HepG2 (cell line): ENCODE data around the gene KHNYN. TPM values are rescaled to one million over a fixed set of nuclear protein-coding genes. Genes with fewer than 3 reads are reported as not detected.

Source experiments
- ATAC-seq: fragments of 200-7000 bp; cut with Tn5 transposase; 3 replicates; pipeline ENCODE4 v1.9.1; 2020; ENCODE audit warnings: mild to moderate bottlenecking, moderate library complexity
- BruUV-seq: library from RNA; stranded (reverse); fragments of 400-500 nt; replicated peaks from 2 replicates; lab custom pipeline; 2021; lab: Mats Ljungman, UMichigan
- CTCF ChIA-PET: fragments of 300-600 bp; formaldehyde crosslinking; extraction: SDS; loops from one replicate; lab custom pipeline; 2021; ENCODE audit warnings: low total read pairs, inconsistent platforms, low intra/inter-chr PET ratio; lab: Yijun Ruan, JAX
- POLR2A ChIA-PET: fragments of 350-600 bp; sonication (Branson Sonifier 250); formaldehyde crosslinking; loops from one replicate; lab custom pipeline; 2020; ENCODE audit warnings: antibody characterized with exemption, inconsistent platforms; lab: Yijun Ruan, JAX
- DNase-seq: peaks from one replicate; pipeline ENCODE4 v3.0.0-alpha.2; 2015; ENCODE audit warnings: low spot score
- FAIRE-seq: peaks from 3 replicates; lab custom pipeline; 2011; peaks lifted over from hg19 to GRCh38; lab: Jason Lieb, UNC
- H2AFZ ChIP-seq: one replicate; pipeline ENCODE4 v1.6.1; 2011; ENCODE audit warnings: low read length, inconsistent platforms
- H3K27ac ChIP-seq: fragments of 300-600 bp; 3 replicates; pipeline ENCODE4 v1.8.0; 2011; ENCODE audit warnings: mixed run types, mild to moderate bottlenecking, mixed read lengths, low read length, inconsistent platforms; ENCODE audit not compliant: insufficient read depth; ENCODE audit errors: extremely low read length
- H3K27me3 ChIP-seq, 2 experiments: fragments of 200-600 bp in 1 of 2; 2 replicates in 1 of 2; 3 replicates in 1 of 2; pipeline versions ENCODE4 v1.6.0 to v1.8.0; 2011; ENCODE audit warnings: low read length in 2 of 2, mild to moderate bottlenecking in 2 of 2, moderate library complexity in 2 of 2, inconsistent platforms in 1 of 2; ENCODE audit not compliant: insufficient read depth in 2 of 2, control insufficient read depth in 1 of 2
- H3K36me3 ChIP-seq, 2 experiments: fragments of 200-600 bp in 1 of 2; replicated peaks in 1 of 2; 2 replicates in 1 of 2; 3 replicates in 1 of 2; pipeline versions ENCODE4 v1.5.1 to v1.8.0; 2011; ENCODE audit warnings: low read length in 2 of 2, inconsistent platforms in 1 of 2; ENCODE audit not compliant: insufficient read depth in 2 of 2, control insufficient read depth in 1 of 2
- H3K4me1 ChIP-seq: 2 replicates; pipeline ENCODE4 v1.5.1; 2012; ENCODE audit warnings: low read length, inconsistent platforms; ENCODE audit not compliant: insufficient read depth
- H3K4me2 ChIP-seq: 2 replicates; pipeline ENCODE4 v1.6.0; 2011; ENCODE audit warnings: low read depth, low read length, inconsistent platforms
- H3K4me3 ChIP-seq, 3 experiments: fragments of 200-600 bp in 1 of 3; sonication (generic), shearing (Covaris generic) in 1 of 3; replicated peaks in 1 of 3; 2 replicates each; pipeline ENCODE4 v1.5.1; 2011 to 2016; ENCODE audit warnings: low read length in 3 of 3, inconsistent platforms in 2 of 3, low read depth in 2 of 3, mild to moderate bottlenecking in 2 of 3, control low read depth in 1 of 3, mixed read lengths in 1 of 3; ENCODE audit not compliant: insufficient read depth in 1 of 3
- H3K79me2 ChIP-seq: one replicate; pipeline ENCODE4 v1.6.1; 2011; ENCODE audit warnings: low read length, inconsistent platforms; ENCODE audit not compliant: insufficient read depth
- H3K9ac ChIP-seq: 2 replicates; pipeline ENCODE4 v1.6.0; 2011; ENCODE audit warnings: mild to moderate bottlenecking, low read depth, low read length, inconsistent platforms; ENCODE audit not compliant: insufficient read depth
- H3K9me3 ChIP-seq: 2 replicates; pipeline ENCODE4 v1.5.1; 2012; ENCODE audit warnings: mild to moderate bottlenecking, low read length
- H4K20me1 ChIP-seq: 2 replicates; pipeline ENCODE4 v1.6.0; 2011; ENCODE audit warnings: inconsistent platforms, mild to moderate bottlenecking, low read length, moderate library complexity; ENCODE audit not compliant: insufficient read depth
- AGO2 ChIP-seq: fragments of 200-400 bp; formaldehyde crosslinking; optimal IDR thresholded peaks from 2 replicates; pipeline ENCODE3; 2017; ENCODE audit warnings: mild to moderate bottlenecking, low read depth, low read length, moderate library complexity
- BCL3 ChIP-seq: sonication (generic); formaldehyde crosslinking; IDR thresholded peaks from 2 replicates; pipeline ENCODE4 v1.5.1; 2020; ENCODE audit warnings: mild to moderate bottlenecking, missing genetic modification reagents, moderate library complexity
- CC2D1A ChIP-seq: sonication (generic); formaldehyde crosslinking; IDR thresholded peaks from 2 replicates; pipeline ENCODE4 v1.8.1; 2023; ENCODE audit warnings: mild to moderate bottlenecking, missing genetic modification reagents
- CSRNP2 ChIP-seq: sonication (generic); formaldehyde crosslinking; conservative IDR thresholded peaks from 2 replicates; pipeline ENCODE4 v1.8.0; 2022; ENCODE audit warnings: low read depth, missing genetic modification reagents
- EED ChIP-seq: sonication (generic); formaldehyde crosslinking; IDR thresholded peaks from 2 replicates; pipeline ENCODE4 v1.5.0; 2020; ENCODE audit warnings: mild to moderate bottlenecking, missing genetic modification reagents
- GRHL1 ChIP-seq: sonication (generic); formaldehyde crosslinking; conservative IDR thresholded peaks from 2 replicates; pipeline ENCODE4 v1.8.0; 2022; ENCODE audit warnings: missing genetic modification reagents
- HNRNPL ChIP-seq: fragments of 200-400 bp; formaldehyde crosslinking; IDR thresholded peaks from 2 replicates; pipeline ENCODE4 v1.6.1; 2017; ENCODE audit warnings: mild to moderate bottlenecking, low read depth, low read length
- HOXA7 ChIP-seq: sonication (generic); formaldehyde crosslinking; IDR thresholded peaks from 2 replicates; pipeline ENCODE4 v1.8.1; 2022; ENCODE audit warnings: mild to moderate bottlenecking, missing genetic modification reagents, moderate library complexity
- SMAD1 ChIP-seq: sonication (generic); formaldehyde crosslinking; IDR thresholded peaks from 2 replicates; pipeline ENCODE4 v1.4.0; 2020; ENCODE audit warnings: missing genetic modification reagents, low read depth, mild to moderate bottlenecking, borderline replicate concordance
- SSRP1 ChIP-seq: IDR thresholded peaks from 2 replicates; pipeline ENCODE4 v1.6.1; 2016; ENCODE audit warnings: control low read depth
- TEAD3 ChIP-seq: optimal IDR thresholded peaks from 2 replicates; pipeline ENCODE3; 2016; ENCODE audit warnings: borderline replicate concordance
- ZNF510 ChIP-seq: sonication (generic); formaldehyde crosslinking; IDR thresholded peaks from 2 replicates; pipeline ENCODE4 v1.4.0; 2020; ENCODE audit warnings: low read depth, mild to moderate bottlenecking, missing genetic modification reagents
- ZNF605 ChIP-seq: sonication (generic); formaldehyde crosslinking; IDR thresholded peaks from 2 replicates; pipeline ENCODE4 v1.8.0; 2022; ENCODE audit warnings: mild to moderate bottlenecking, missing genetic modification reagents
- ZNF761 ChIP-seq: sonication (generic); formaldehyde crosslinking; conservative IDR thresholded peaks from 2 replicates; pipeline ENCODE4 v1.4.0; 2020; ENCODE audit warnings: mild to moderate bottlenecking, missing genetic modification reagents
- ZZZ3 ChIP-seq: sonication (generic); formaldehyde crosslinking; IDR thresholded peaks from 2 replicates; pipeline ENCODE4 v1.4.0; 2020; ENCODE audit warnings: missing genetic modification reagents, mild to moderate bottlenecking, borderline replicate concordance
- WGBS: methylation state at CpG from one replicate; pipeline ENCODE4 v1.1.6; 2017; ENCODE audit warnings: low lambda C conversion rate; 5-methylcytosine and 5-hydroxymethylcytosine counted together
- in situ Hi-C: cut with HindIII; loops from 2 replicates; pipeline ENCODE4 v1.10.0; 2017; ENCODE audit warnings: low pct_unique_long_range_greater_than_20kb; ENCODE audit not compliant: extremely low pct_ligation_motif_present
- intact Hi-C: fragments of 100-400 bp; cut with micrococcal nuclease; formaldehyde crosslinking; loops from one replicate; pipeline ENCODE4 v1.10.0; 2022; ENCODE audit not compliant: unreplicated experiment
- polyA plus RNA-seq, 8 experiments: library from polyadenylated mRNA; depleted of rRNA in 3 of 8; stranded (reverse) in 7 of 8; unstranded in 1 of 8; fragments of >200 nt; fragmentation: Illumina TruSeq in 4 of 8; extraction: Trizol in 4 of 8; gene quantifications; 2 replicates each; pipeline versions ENCODE4 v1.2.1 to v1.2.3, GENCODE V29; 2011 to 2016; ENCODE audit warnings: low read depth in 4 of 8, missing spikeins in 1 of 8, mixed read lengths in 1 of 8; ENCODE audit not compliant: insufficient read depth in 1 of 8
- total RNA-seq, 5 experiments: library from RNA; depleted of rRNA; stranded (reverse); fragments of >200 nt; fragmentation: Illumina TruSeq; extraction: Trizol; gene quantifications; 2 replicates each; pipeline ENCODE4 v1.2.3, GENCODE V29; 2016; ENCODE audit warnings: low read depth in 1 of 5
- TF ChIP-seq, protein P1 (sequence below): IDR thresholded peaks from 2 replicates; pipeline ENCODE4 v1.6.1; 2016; ENCODE audit warnings: low read depth, control low read depth

The KHNYN gene
- total and polyA plus RNA-seq, 2 of the 13 experiments (the other 11 are each of a cell fraction or from before 2014, with no cell fraction given): 52.8 to 75.7 TPM

DNA sequence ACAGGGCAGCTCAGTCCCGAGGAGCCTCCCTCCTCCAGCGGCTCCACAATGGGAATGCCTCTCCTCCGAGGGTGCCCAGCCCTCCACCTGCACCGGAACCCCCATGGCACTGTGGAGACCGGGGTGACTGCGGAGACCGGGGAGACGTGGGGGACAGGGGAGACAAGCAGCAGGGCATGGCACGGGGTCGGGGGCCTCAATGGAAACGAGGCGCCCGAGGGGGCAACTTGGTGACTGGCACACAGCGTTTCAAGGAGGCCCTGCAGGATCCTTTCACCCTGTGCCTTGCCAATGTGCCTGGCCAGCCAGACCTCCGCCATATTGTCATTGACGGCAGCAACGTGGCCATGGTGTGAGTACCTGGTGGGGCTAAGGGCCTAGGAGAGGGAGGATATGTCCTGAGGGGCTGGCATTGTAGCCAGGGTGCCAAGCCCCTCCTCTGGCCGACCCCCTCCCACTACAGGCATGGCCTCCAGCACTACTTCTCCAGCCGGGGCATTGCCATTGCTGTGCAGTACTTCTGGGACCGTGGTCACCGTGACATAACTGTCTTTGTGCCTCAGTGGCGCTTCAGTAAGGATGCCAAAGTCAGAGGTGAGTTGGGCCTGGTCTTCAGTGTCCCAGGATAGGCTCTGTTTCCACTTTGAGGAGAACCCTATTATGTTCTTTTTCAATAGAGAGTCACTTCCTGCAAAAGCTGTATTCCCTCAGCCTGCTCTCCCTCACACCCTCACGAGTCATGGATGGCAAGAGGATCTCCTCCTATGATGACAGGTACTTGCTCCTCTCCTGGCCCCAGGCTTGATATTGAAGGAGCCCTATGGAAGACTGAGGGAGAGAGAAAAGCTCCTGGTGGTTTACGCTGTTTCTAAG, 2.7 kb downstream of the KHNYN start:
- peaks cover 6% of the 10 kb centered on the region for H3K79me2 ChIP-seq
- H3K27me3 ChIP-seq: no peaks in the 10 kb centered on the region; a peak in 1 of 5 replicates
- no peaks in the 10 kb centered on the region for H3K9me3 ChIP-seq
- peaks cover 29 to 37% of the 10 kb centered on the region in 2 experiments for H3K36me3 ChIP-seq
- BruUV-seq: no TSS peak
- ChIA-PET POLR2A (interaction anchor here (0.7 to 9.1 kb wide), 34 partner anchors 9 to 1593 kb away, joined by 3 to 242 read pairs (median 6); partner anchors contain the start of genes ACIN1, C14orf119, CHMP4A and CIDEB), CTCF (interaction anchor here (1.1 to 11.8 kb wide), 5 partner anchors 8 to 125 kb away, joined by 3 to 295 read pairs (median 8); partner anchors contain the start of genes ADCY4, CIDEB and NFATC4)
- H3K4me2 ChIP-seq: peak overlapping the region; percentile 86
- FAIRE-seq (no peak), DNase-seq (no peak), ATAC-seq (no peak)
- no peak overlapping the region for H3K9ac ChIP-seq
- H4K20me1 ChIP-seq: peaks cover 16% of the 10 kb centered on the region
- in situ Hi-C loops (loop anchor here (5.0 to 10.0 kb wide), 3 partner anchors 65 to 188 kb away; partner anchors contain the start of genes NFATC4 and TINF2), intact Hi-C loops (loop anchor here (10.0 kb wide), 1 partner anchor 848 kb away; no protein-coding TSS in a partner anchor)
- 93% methylated on average over 24 of the region's 24 CpGs for WGBS
- H3K4me3 ChIP-seq: peak overlapping the region in 1 of 3 experiments; percentile 80; a peak in 1 of 6 replicates
- H3K27ac ChIP-seq: no peak overlapping the region
- no peak overlapping the region for H2AFZ ChIP-seq
- H3K4me1 ChIP-seq: peaks cover 44% of the 10 kb centered on the region
- TF ChIP-seq BCL3 (CRISPR knock-in tag): no peak
- TF ChIP-seq TEAD3 (CRISPR knock-in tag): peak; percentile 7
- TF ChIP-seq ZNF761 (CRISPR knock-in tag): no peak
- TF ChIP-seq, protein P1, sequence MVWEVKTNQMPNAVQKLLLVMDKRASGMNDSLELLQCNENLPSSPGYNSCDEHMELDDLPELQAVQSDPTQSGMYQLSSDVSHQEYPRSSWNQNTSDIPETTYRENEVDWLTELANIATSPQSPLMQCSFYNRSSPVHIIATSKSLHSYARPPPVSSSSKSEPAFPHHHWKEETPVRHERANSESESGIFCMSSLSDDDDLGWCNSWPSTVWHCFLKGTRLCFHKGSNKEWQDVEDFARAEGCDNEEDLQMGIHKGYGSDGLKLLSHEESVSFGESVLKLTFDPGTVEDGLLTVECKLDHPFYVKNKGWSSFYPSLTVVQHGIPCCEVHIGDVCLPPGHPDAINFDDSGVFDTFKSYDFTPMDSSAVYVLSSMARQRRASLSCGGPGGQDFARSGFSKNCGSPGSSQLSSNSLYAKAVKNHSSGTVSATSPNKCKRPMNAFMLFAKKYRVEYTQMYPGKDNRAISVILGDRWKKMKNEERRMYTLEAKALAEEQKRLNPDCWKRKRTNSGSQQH: no peak
- TF ChIP-seq CSRNP2 (CRISPR knock-in tag): 0 out of 2 replicates have a peak, but pooled peaks have one; percentile 16
- peak; percentile 96 for TF ChIP-seq AGO2
- TF ChIP-seq ZZZ3 (CRISPR knock-in tag): peak; percentile 10; the same call in 1 of the 2 replicates
- TF ChIP-seq SMAD1 (CRISPR knock-in tag): no peak
- no peak for TF ChIP-seq CC2D1A (CRISPR knock-in tag)
- 0 out of 2 replicates have a peak, but pooled peaks have one; percentile 32 for TF ChIP-seq HOXA7 (CRISPR knock-in tag)
- TF ChIP-seq ZNF510: no peak
- peak; percentile 9; the same call in 1 of the 2 replicates for TF ChIP-seq ZNF605 (CRISPR knock-in tag)
- TF ChIP-seq SSRP1: peak; percentile 56; the same call in 1 of the 2 replicates
- TF ChIP-seq HNRNPL: peak; percentile 44; the same call in 1 of the 2 replicates
- 0 out of 2 replicates have a peak, but pooled peaks have one; percentile 65 for TF ChIP-seq EED (CRISPR knock-in tag)
- TF ChIP-seq GRHL1 (CRISPR knock-in tag): no peak; the same call in 1 of the 2 replicates
